ACC112 (cell line): ENCODE data around the gene PCDHA3.
"Not testable (repeated sequence)": the region's sequence is repeated elsewhere in the genome, so short reads cannot be mapped to it uniquely, and the experiment has no call there.

Source experiments
- H2AFZ ChIP-seq: fragments of 200-600 bp; sonication (generic); one replicate; pipeline ENCODE4 v1.6.0; 2017; ENCODE audit warnings: antibody characterized with exemption, low read length; ENCODE audit not compliant: unreplicated experiment
- H3K27ac ChIP-seq: fragments of 200-600 bp; sonication (generic); 2 replicates; pipeline ENCODE4 v1.5.1; 2014; ENCODE audit warnings: low read depth, mild to moderate bottlenecking, antibody characterized with exemption, low read length, moderate library complexity
- H3K27me3 ChIP-seq: fragments of 200-600 bp; sonication (generic); 2 replicates; pipeline ENCODE4 v1.6.1; 2014; ENCODE audit warnings: mild to moderate bottlenecking, antibody characterized with exemption, low read length, moderate library complexity, mixed read lengths; ENCODE audit not compliant: insufficient read depth
- H3K36me3 ChIP-seq: fragments of 200-600 bp; sonication (generic); 2 replicates; pipeline ENCODE4 v1.6.1; 2016; ENCODE audit warnings: mild to moderate bottlenecking, antibody characterized with exemption, low read length, moderate library complexity, mixed read lengths; ENCODE audit not compliant: insufficient read depth
- H3K4me1 ChIP-seq: fragments of 200-600 bp; sonication (generic); one replicate; pipeline ENCODE4 v1.6.1; 2016; ENCODE audit warnings: low read length, mixed read lengths; ENCODE audit not compliant: insufficient read depth, unreplicated experiment, control insufficient read depth
- H3K4me3 ChIP-seq: fragments of 200-600 bp; sonication (generic); 2 replicates; pipeline ENCODE4 v1.5.1; 2014; ENCODE audit warnings: mild to moderate bottlenecking, low read depth, low read length
- H3K79me2 ChIP-seq: fragments of 200-600 bp; sonication (generic); one replicate; pipeline ENCODE4 v1.6.0; 2016; ENCODE audit warnings: low read length; ENCODE audit not compliant: control insufficient read depth, unreplicated experiment, insufficient read depth

PCDHA3 gene

DNA sequence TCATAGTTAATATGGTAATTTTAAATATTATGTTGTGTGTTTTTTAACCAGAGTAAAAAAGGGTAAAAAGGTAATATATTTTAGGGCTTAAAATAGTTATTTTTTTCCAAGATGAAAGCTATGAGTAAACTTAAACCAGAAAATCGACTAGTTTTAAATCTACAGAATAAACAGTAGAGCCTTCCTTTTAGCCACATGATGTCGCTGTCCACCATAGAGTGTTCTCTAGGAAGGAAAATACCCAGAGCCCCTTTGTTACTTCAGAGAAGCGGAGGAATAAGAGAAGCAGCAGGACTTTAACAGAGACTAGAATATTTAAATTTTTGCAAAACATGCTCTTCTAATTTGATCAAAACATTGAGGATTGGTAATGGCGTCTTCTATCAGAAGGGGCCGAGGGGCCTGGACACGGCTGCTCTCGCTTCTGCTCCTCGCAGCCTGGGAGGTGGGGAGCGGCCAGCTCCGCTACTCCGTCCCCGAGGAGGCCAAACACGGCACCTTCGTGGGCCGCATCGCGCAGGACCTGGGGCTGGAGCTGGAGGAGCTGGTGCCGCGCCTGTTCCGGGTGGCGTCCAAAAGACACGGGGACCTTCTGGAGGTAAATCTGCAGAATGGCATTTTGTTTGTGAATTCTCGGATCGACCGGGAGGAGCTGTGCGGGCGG, 6.1 kb upstream of the PCDHA3 start, which contains the start of gene PCDHA2:
Gene PCDHA2, plus strand, starts transcription at position 258 of the 664 bp plus-strand sequence.
- H3K27ac ChIP-seq = no peak within 1 kb of the TSS
- H3K4me1 ChIP-seq = no peaks in the 10 kb centered on the region
- no peaks in the 10 kb centered on the region for H3K79me2 ChIP-seq
- no peak within 1 kb of the TSS for H3K4me3 ChIP-seq
- H3K36me3 ChIP-seq = no peaks in the 10 kb centered on the region
- no peak within 1 kb of the TSS for H2AFZ ChIP-seq
- peaks cover 10% of the 10 kb centered on the region; the same call in 1 of the 2 replicates for H3K27me3 ChIP-seq

GRCh38 chr5:140795259-140795641, 5.6 kb upstream of the PCDHA3 start:
- Histone ChIP-seq H3K4me1 (no peaks in the 10 kb centered on the region), H3K27ac (no peak overlapping the region), H3K79me2 (no peaks in the 10 kb centered on the region), H3K4me3 (no peak overlapping the region), H3K36me3 (no peaks in the 10 kb centered on the region), H3K27me3 (peaks cover 10% of the 10 kb centered on the region; the same call in 1 of the 2 replicates), H2AFZ (no peak overlapping the region)

DNA sequence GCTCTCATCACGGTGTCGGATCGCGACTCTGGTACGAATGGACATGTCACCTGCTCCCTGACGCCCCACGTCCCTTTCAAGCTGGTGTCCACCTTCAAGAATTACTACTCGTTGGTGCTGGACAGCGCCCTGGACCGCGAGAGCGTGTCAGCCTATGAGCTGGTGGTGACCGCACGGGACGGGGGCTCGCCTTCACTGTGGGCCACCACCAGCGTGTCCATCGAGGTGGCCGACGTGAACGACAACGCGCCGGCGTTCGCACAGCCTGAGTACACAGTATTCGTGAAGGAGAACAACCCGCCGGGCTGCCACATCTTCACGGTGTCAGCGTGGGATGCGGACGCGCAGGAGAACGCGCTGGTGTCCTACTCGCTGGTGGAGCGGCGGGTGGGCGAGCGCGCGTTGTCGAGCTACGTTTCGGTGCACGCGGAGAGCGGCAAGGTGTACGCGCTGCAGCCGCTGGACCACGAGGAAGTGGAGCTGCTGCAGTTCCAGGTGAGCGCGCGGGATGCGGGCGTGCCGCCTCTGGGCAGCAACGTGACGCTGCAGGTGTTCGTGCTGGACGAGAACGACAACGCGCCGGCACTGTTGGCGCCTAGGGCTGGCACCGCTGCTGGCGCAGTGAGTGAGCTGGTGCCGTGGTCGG, 4.7 kb upstream of the PCDHA3 start:
- H3K27me3 ChIP-seq, H3K4me3 ChIP-seq, H3K36me3 ChIP-seq, H3K27ac ChIP-seq, H3K79me2 ChIP-seq, H2AFZ ChIP-seq, H3K4me1 ChIP-seq: not testable (repeated sequence)

- Histone ChIP-seq H2AFZ (no peak overlapping the region), H3K4me1 (no peaks in the 10 kb centered on the region), H3K27me3 (peaks cover 10% of the 10 kb centered on the region; the same call in 1 of the 2 replicates), H3K4me3 (no peak overlapping the region), H3K36me3 (no peaks in the 10 kb centered on the region), H3K27ac (no peak overlapping the region), H3K79me2 (no peaks in the 10 kb centered on the region)
These were observed 4.2 kb upstream of the PCDHA3 start for GRCh38 chr5:140796718-140797095.

GRCh38 chr5:140801494-140801841, 611 bp downstream of the PCDHA3 start:
- Histone ChIP-seq H3K27me3 (peaks cover 5% of the 10 kb centered on the region; the same call in 1 of the 2 replicates), H3K4me1 (no peaks in the 10 kb centered on the region), H3K36me3 (no peaks in the 10 kb centered on the region), H3K27ac (no peak overlapping the region), H3K79me2 (no peaks in the 10 kb centered on the region), H3K4me3 (peak overlapping the region; percentile 56; the same call in 1 of the 2 replicates), H2AFZ (no peak overlapping the region)

DNA sequence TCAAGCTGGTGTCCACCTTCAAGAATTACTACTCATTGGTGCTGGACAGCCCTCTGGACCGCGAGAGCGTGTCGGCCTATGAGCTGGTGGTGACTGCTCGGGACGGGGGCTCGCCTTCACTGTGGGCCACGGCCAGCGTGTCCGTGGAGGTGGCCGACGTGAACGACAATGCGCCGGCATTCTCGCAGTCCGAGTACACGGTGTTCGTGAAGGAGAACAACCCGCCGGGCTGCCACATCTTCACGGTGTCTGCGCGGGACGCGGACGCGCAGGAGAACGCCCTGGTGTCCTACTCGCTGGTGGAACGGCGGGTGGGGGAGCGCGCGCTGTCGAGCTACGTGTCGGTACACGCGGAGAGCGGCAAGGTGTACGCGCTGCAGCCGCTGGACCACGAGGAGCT, 1.5 kb downstream of the PCDHA3 start:
- not testable (repeated sequence) for H3K27ac ChIP-seq, H3K79me2 ChIP-seq, H3K27me3 ChIP-seq, H3K4me3 ChIP-seq, H3K36me3 ChIP-seq, H2AFZ ChIP-seq, H3K4me1 ChIP-seq

DNA sequence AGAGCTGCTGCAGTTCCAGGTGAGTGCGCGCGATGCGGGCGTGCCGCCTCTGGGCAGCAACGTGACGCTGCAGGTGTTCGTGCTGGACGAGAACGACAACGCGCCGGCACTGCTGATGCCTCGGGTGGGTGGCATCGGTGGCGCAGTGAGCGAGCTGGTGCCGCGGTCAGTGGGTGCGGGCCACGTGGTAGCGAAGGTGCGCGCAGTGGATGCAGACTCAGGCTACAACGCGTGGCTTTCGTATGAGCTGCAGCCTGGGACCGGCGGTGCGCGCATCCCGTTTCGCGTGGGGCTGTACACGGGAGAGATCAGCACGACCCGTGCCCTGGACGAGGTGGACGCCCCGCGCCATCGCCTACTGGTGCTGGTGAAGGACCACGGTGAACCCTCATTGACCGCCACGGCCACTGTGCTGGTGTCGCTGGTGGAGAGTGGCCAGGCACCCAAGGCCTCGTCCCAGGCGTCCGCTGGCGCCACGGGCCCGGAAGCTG, 2.0 kb downstream of the PCDHA3 start:
- no peaks in the 10 kb centered on the region for H3K36me3 ChIP-seq
- H3K27me3 ChIP-seq = peaks cover 7% of the 10 kb centered on the region; the same call in 1 of the 2 replicates
- H2AFZ ChIP-seq = no peak overlapping the region
- H3K27ac ChIP-seq = no peak overlapping the region
- no peaks in the 10 kb centered on the region for H3K4me1 ChIP-seq
- no peak overlapping the region for H3K4me3 ChIP-seq
- H3K79me2 ChIP-seq = no peaks in the 10 kb centered on the region

GRCh38 chr5:140806834-140807775, 6.2 kb downstream of the PCDHA3 start, which contains the start of gene PCDHA4:
Gene PCDHA4, plus strand, starts transcription at chr5:140807068.
- Histone ChIP-seq H3K4me3 (no peak within 1 kb of the TSS), H3K36me3 (no peaks in the 10 kb centered on the region), H3K4me1 (no peaks in the 10 kb centered on the region), H3K27me3 (peaks cover 7% of the 10 kb centered on the region; the same call in 1 of the 2 replicates), H2AFZ (no peak within 1 kb of the TSS), H3K79me2 (no peaks in the 10 kb centered on the region), H3K27ac (no peak within 1 kb of the TSS)

DNA sequence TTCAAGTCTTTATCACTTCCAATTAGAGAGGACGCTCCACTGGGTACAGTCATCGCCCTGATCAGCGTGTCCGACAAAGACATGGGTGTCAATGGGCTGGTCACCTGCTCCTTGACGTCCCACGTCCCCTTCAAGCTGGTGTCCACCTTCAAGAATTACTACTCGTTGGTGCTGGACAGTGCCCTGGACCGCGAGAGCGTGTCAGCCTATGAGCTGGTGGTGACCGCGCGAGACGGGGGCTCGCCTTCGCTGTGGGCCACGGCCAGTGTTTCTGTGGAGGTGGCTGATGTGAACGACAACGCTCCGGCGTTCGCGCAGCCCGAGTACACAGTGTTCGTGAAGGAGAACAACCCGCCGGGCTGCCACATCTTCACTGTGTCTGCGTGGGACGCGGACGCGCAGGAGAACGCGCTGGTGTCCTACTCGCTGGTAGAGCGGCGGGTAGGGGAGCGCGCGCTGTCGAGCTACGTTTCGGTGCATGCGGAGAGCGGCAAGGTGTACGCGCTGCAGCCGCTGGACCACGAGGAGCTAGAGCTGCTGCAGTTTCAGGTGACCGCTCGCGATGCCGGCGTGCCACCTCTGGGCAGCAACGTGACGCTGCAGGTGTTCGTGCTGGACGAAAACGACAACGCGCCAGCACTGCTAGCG, 7.5 kb downstream of the PCDHA3 start:
- not testable (repeated sequence) for H3K4me3 ChIP-seq, H3K27ac ChIP-seq, H3K79me2 ChIP-seq, H3K4me1 ChIP-seq, H2AFZ ChIP-seq, H3K27me3 ChIP-seq, H3K36me3 ChIP-seq

GRCh38 chr5:140808889-140809291, 8.0 kb downstream of the PCDHA3 start:
- H3K27ac ChIP-seq = no peak overlapping the region
- H2AFZ ChIP-seq = no peak overlapping the region
- no peaks in the 10 kb centered on the region for H3K79me2 ChIP-seq
- H3K27me3 ChIP-seq = peaks cover 7% of the 10 kb centered on the region; the same call in 1 of the 2 replicates
- H3K4me3 ChIP-seq = no peak overlapping the region
- H3K36me3 ChIP-seq = no peaks in the 10 kb centered on the region
- H3K4me1 ChIP-seq = no peaks in the 10 kb centered on the region
